MCF 10A (cell line): ENCODE data around the gene LHFPL3. TPM values are rescaled to one million over a fixed set of nuclear protein-coding genes. Genes with fewer than 3 reads are reported as not detected.

ENCODE experiments used
- BruUV-seq: library from RNA; stranded (reverse); fragments of 400-500 nt; replicated peaks from 2 replicates; lab custom pipeline; 2021; lab: Mats Ljungman, UMichigan
- CTCF ChIA-PET: fragments of 300-600 bp; sonication (Branson Sonifier 250); formaldehyde crosslinking; extraction: SDS; loops from one replicate; lab custom pipeline; 2021; ENCODE audit warnings: antibody characterized with exemption, inconsistent platforms; lab: Yijun Ruan, JAX
- POLR2A ChIA-PET: fragments of 300-600, 350-650 bp; sonication (Branson Sonifier 250); formaldehyde crosslinking; extraction: SDS; loops from one replicate; lab custom pipeline; 2020; ENCODE audit warnings: antibody characterized with exemption, inconsistent platforms; lab: Yijun Ruan, JAX
- DNase-seq: peaks from one replicate; pipeline ENCODE4 v3.0.0-alpha.2; 2018; ENCODE audit not compliant: unreplicated experiment
- H3K27ac Mint-ChIP-seq: one replicate; pipeline ENCODE4 v1.8.0; 2022; ENCODE audit warnings: mild to moderate bottlenecking, low read depth, mixed read lengths; ENCODE audit not compliant: unreplicated experiment
- H3K27me3 Mint-ChIP-seq: one replicate; pipeline ENCODE4 v1.8.0; 2022; ENCODE audit warnings: mixed read lengths; ENCODE audit not compliant: insufficient read depth, unreplicated experiment
- H3K36me3 Mint-ChIP-seq: one replicate; pipeline ENCODE4 v1.8.0; 2022; ENCODE audit warnings: mild to moderate bottlenecking, moderate library complexity, mixed read lengths; ENCODE audit not compliant: insufficient read depth, unreplicated experiment
- H3K4me1 Mint-ChIP-seq: one replicate; pipeline ENCODE4 v1.8.0; 2022; ENCODE audit warnings: mixed read lengths; ENCODE audit not compliant: insufficient read depth, unreplicated experiment
- H3K4me3 Mint-ChIP-seq: one replicate; pipeline ENCODE4 v1.8.0; 2022; ENCODE audit warnings: mild to moderate bottlenecking, moderate library complexity, mixed read lengths; ENCODE audit not compliant: unreplicated experiment
- H3K9me3 Mint-ChIP-seq: one replicate; pipeline ENCODE4 v1.8.0; 2022; ENCODE audit warnings: mixed read lengths; ENCODE audit not compliant: unreplicated experiment
- CTCF ChIP-seq: fragments of 200-600 bp; IDR thresholded peaks from one replicate; pipeline ENCODE4 v1.8.0; 2022; ENCODE audit warnings: antibody characterized with exemption, mild to moderate bottlenecking; ENCODE audit not compliant: unreplicated experiment
- intact Hi-C: fragments of 100-400 bp; cut with micrococcal nuclease; formaldehyde crosslinking; loops from 2 replicates; pipeline ENCODE4 v1.14.1; 2022
- total RNA-seq: library from RNA; stranded (reverse); gene quantifications from 2 replicates; pipeline ENCODE4 v1.2.3, GENCODE V29; 2022

The LHFPL3 gene
- total RNA-seq, 1 experiment from 2014 or later, result not detected

- DNase-seq, result no peak
- Mint-ChIP-seq H3K4me1 (no peaks in the 10 kb centered on the region), H3K4me3 (no peak overlapping the region), H3K27me3 (peaks cover 45% of the 10 kb centered on the region), H3K36me3 (no peaks in the 10 kb centered on the region), H3K9me3 (no peaks in the 10 kb centered on the region), H3K27ac (no peak overlapping the region)
- ChIA-PET CTCF (interaction anchor here (0.7 to 2.0 kb wide), 5 partner anchors 15 to 1315 kb away, joined by 4 to 12 read pairs (median 6); no protein-coding TSS in a partner anchor), POLR2A (no interaction called here)
- no peak for TF ChIP-seq CTCF
- intact Hi-C loops, result no loop called here
- no TSS peak for BruUV-seq
These were observed 527.5 kb downstream of the LHFPL3 start for GRCh38 chr7:104855861-104856260.

- Mint-ChIP-seq H3K9me3 (no peaks in the 10 kb centered on the region), H3K4me1 (no peaks in the 10 kb centered on the region)
- POLR2A ChIA-PET, result interaction anchor here (0.7 kb wide), 1 partner anchor 616 kb away, joined by 3 read pairs; no protein-coding TSS in a partner anchor
These were observed 529.3 kb downstream of the LHFPL3 start for GRCh38 chr7:104857458-104858425.

GRCh38 chr7:104859754-104860426 is 531.5 kb downstream of the LHFPL3 start:
- H3K27me3 Mint-ChIP-seq, result peaks cover 63% of the 10 kb centered on the region
- BruUV-seq, result no TSS peak
- TF ChIP-seq CTCF, result no peak
- intact Hi-C loops, result no loop called here
- DNase-seq, result no peak
- ChIA-PET POLR2A (no interaction called here), CTCF (interaction anchor here (0.6 to 4.2 kb wide), 6 partner anchors 12 to 44 kb away, joined by 3 to 49 read pairs (median 3); no protein-coding TSS in a partner anchor)
- peak overlapping the region; percentile 50 for H3K27ac Mint-ChIP-seq
- H3K9me3 Mint-ChIP-seq, result no peaks in the 10 kb centered on the region
- no peaks in the 10 kb centered on the region for H3K36me3 Mint-ChIP-seq
- H3K4me1 Mint-ChIP-seq, result no peaks in the 10 kb centered on the region
- no peak overlapping the region for H3K4me3 Mint-ChIP-seq

More at GRCh38 chr7:104857458-104858425, 529.3 kb downstream of the LHFPL3 start:
- no peak overlapping the region for H3K4me3 Mint-ChIP-seq
- intact Hi-C loops, result no loop called here
- CTCF ChIA-PET, result interaction anchor here (0.9 to 2.7 kb wide), 3 partner anchors 10 to 626 kb away, joined by 3 to 21 read pairs (median 9); no protein-coding TSS in a partner anchor
- no TSS peak for BruUV-seq
- DNase-seq, result no peak
- TF ChIP-seq CTCF, result no peak
- H3K27ac Mint-ChIP-seq, result no peak overlapping the region
- H3K27me3 Mint-ChIP-seq, result peaks cover 49% of the 10 kb centered on the region
- no peaks in the 10 kb centered on the region for H3K36me3 Mint-ChIP-seq
